CMK (cell line): Measurements from ENCODE around the gene RASGRF2.

Experiments
- DNase-seq: peaks from one replicate; pipeline ENCODE4 v3.0.0-alpha.2; 2010; ENCODE audit warnings: low read depth

Gene RASGRF2

DNA sequence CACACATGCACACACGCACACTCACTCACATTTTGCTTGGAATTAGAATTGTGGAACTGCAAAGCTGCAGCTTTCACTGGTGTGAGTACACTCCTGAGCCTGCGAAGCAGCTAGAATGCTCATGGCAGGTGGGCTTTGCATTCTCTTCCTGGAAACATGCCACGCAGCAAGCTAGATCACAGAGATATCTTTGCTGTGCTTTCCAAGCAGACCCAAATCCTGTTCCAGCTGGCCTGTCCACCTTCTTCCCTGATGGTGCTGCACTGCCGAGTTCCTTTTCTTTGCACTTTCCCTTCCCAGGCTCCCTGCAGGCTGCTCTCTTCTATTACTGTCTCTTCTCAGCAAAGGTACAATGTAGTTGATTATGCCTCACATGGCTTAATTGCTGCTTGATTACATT lies 180.3 kb downstream of the RASGRF2 start:
- DNase-seq, result no peak

DNA sequence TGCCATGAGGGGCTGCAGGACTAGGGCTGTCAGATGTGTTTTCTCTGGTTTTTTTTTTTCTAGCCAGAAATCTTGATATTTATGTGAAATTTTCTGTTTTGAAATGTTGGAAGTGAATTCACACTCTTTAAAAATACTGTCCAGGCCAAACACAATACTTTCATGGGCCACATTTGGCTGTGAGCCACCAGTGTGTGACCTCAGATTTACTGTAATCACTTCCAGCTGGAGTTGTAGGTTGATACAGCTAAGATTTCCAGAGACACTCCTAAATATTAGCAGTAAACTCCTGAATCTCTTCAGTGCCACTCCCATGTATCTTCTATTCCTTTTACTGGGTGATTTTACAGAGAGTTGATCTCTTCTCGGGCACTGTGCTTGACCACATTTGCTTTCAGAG lies 180.8 kb downstream of the RASGRF2 start:
- DNase-seq, result no peak

DNA sequence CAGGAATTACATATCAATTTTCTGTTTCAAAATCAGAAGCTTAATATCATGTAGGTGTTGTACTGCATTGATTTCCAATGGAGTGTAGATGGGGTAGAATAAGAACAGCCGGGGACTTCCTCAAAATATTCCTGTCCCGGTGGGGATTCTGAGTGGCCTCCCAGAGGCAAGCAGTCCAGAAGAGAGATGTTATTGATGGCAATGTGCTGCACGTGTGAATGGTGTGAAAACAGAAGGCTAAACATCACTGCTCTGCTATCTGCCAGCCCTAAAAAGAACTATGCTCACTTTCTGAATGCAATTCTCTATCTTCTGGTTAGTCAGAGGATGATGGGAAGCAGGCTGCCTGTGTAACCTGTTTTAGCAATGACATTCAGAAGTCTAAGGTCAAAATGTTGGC lies 181.9 kb downstream of the RASGRF2 start:
- no peak for DNase-seq

DNA sequence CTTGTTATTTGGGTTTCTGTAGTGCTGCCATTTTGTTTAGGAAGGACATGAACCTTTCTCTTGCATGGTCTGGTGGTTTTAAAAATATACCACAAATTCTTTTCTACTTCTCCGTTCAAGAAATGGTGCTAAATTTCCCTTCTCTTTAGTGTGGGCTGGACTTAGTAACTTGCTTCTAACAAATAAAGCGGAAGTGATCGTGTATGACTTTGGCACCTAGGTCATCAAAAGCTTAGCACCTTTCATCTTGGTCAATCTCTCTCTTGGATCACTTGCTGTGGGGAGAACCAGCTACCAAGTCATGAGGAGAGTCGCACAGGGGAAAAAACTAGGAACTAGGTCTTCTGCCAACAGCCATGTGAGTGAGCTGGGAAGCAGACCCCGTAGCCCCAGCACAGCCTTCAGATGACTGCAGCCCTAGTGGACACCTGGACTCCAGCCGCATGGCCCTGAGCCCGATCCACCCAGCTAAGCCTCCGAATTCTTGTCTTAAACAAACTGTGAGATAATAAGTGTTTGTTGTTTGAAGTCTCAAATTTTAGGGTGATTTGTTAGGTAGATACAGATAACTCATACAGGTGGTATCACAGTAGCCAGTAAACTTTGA lies 185.3 kb downstream of the RASGRF2 start:
- DNase-seq, result no peak

DNA sequence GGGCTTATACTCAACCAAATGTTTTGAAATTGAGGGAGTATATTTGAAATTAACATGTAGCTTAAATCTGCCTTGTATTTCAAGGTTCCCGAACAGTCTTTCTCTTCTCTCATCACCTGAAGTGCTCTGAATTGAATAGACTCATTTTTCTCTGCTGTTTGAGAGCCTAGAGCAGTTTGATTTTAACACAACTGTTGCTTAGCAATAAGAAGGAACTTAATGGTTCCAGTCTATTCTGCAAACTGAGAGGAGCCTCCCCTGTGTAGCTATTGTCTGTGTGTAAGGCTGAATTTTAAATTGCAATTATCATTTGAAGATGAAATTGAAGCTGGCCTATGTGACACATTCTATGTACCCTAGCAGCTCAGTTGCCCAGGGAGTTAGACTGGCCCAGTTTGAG lies 185.9 kb downstream of the RASGRF2 start:
- no peak for DNase-seq

DNA sequence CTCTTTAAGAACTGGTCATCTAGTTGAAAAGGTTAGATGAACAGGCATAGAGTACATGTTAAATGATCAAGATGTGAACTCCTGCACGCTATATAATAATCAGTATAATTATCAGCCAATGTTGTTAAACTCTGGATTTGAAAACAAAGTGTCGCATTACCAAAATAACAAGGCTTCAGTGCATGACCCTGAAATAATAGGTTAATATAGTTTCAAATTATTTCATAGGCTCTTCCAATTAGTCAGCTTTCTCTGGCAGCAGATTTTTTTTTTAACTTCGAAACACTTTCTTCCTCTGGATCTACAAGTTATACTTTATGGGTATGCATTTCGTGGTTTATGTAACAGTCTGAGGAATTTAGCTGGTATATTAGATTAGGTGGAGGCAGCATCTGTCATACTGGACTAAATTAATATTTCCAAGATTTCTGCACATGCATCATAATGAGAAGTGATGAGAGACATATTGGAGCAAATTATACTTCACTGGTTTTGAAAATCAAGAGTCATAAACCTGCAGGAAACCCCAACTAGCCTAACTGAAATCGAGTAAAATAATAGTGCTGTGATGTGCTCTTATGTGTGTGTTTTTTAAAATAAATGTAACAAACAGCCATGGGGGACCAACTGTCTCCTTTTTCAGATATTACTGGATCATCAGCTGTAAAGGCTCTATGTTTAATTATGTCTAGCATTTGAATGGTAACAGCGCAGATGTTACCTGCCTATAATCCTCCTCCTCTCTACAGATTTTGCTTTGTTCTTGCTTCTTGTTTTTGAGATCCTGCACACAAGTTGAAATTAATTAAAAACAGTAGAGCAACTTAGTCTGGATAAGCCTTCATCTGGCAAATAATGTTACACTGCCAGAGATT lies 187.1 kb downstream of the RASGRF2 start:
- DNase-seq, result no peak

DNA sequence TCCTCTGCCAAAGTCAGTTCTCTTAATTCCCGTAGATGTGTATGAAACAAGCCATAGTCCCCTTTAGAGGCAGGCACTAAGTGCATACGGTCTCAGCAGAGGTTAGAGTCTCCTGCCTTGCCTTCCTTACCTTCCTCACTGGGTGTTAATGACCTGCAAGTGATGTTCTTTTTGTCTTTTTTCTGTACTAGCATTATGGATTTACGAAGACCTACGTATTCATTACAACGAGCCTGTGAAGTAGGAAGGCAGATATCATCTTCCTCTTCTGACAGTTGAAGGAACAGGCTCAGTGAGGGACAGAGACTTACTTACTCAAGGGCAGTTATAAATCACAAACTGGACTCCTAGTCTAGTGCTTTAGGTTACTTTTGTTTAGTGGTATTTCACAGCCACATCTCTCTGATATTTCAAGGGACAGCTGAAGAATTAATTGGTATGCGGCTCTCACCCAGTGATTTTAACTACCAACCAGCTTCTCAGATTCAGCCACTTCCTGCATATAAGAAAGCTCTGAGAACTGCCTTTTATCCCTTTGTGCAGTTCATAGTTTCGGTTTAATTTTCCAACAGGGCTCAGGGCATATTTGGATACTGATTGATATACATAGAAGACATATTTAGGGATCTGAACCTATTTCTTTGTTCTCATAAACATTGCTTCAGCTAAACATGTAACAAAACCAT lies 187.9 kb downstream of the RASGRF2 start:
- no peak for DNase-seq

DNA sequence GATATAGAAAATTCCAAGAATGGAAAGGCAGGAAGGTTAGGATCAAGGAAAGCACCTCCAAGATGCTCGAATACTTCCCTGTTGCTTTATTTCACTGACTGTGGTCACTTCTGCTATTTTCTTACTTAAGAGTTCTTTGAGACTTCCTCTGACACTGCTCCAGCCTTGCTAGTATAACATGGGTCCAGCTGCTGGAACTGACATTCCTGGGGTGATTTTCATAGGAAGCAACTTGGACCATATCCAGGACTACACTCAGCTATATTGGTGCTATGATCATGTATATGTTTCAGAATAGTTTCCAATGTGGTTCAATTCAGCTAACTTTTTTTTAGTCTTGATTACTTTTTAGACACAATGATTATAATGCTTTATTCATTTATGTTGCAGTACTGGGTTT lies 191.4 kb downstream of the RASGRF2 start:
- DNase-seq, result no peak

DNA sequence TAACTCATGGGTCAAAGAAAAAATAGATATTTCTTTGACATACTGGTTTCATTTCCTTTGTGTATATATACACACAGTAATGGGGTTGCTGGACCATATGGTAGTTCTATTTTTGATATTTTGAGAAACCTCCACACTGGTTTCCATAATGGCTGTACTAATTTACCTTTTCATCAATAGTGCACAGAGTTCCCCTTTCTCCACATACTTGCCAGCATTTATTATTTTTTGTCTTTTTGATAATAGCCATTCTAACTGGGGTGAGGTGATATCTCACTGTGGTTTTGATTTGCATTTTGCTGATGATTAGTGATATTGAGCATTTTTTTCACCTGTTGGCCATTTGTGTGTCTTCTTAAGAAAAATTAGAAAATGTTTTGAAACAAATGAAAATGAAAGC lies 194.6 kb downstream of the RASGRF2 start:
- no peak for DNase-seq

DNA sequence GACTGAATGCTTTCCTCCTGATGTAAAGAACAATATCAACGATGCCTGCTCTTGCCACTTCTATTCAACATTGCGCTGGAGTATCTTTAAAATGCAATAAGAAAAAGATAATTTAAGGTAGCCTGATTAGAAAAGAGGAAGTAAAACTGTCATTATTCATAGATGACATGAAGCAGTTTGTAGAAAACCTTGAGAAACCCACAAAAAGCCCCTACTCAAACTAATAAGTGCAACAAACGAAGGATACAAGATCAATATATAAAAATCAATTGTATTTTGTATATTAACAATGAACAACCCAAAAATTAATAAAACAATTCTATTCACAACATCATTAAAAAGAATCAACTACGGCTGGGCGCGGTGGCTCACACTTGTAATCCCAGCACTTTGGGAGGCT lies 196.6 kb downstream of the RASGRF2 start:
- DNase-seq, result no peak

DNA sequence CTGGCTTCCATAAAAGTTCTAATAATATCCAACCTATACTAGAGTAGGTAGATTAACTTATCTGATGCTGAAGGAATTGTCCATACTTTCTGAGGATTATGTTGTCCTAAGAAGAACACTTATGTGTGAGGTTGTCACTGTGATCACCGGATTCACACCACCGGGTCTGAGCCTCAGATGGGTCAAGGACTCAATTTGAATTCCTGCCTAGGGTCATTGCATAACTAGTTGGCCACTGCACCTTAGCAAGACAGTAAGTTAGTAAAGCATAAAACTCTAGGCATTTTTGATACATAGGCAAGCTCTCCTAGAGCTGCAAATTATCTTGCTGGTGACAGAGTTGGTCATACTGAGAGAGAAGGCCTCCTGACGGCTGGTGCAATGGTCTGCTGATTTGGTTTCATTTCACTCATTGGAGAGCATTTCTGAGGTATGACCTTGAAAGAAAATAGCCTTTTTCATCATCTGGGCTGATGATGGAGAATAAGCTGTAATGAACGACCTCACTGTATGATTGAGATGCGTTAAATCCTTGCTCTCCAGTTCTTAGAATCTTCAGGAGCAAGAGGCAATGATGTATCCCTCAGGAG lies 200.9 kb downstream of the RASGRF2 start:
- DNase-seq, result no peak

DNA sequence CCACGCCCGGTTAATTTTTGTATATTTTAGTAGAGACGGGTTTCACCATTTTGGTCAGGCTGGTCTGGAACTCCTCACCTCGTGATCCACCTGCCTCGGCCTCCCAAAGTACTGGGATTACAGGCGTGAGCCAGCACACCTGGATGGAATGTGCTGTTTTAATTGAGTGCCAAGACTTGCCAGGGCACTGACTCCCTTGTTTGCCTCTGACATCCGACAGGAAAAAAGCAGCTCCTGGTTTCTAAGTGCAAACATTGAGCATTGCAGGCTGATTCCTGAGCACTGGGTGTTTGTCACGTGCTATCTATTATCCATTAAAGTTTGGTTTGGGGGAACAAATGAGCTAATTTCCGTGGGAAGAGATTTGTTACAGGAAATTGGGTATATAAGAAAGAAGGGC lies 202.3 kb downstream of the RASGRF2 start:
- DNase-seq, result no peak

DNA sequence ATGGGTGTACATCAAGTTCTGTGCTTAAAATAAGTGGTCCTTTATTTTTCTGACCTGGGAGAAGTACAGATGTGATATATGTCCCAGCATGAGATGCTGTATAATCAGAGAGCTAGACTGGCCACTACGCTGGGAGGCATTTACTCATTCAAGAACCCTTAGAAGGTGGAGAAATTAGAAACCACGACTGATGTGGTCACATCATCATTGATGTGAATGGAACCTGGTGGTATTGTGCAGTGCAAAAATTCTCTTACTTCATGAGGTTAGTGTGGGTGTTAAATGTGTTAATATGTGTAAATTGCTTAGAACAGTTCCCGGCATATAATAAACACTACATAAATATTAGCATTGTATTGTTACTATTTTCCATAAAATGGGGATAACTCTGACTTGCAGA lies 203.5 kb downstream of the RASGRF2 start:
- DNase-seq, result no peak

DNA sequence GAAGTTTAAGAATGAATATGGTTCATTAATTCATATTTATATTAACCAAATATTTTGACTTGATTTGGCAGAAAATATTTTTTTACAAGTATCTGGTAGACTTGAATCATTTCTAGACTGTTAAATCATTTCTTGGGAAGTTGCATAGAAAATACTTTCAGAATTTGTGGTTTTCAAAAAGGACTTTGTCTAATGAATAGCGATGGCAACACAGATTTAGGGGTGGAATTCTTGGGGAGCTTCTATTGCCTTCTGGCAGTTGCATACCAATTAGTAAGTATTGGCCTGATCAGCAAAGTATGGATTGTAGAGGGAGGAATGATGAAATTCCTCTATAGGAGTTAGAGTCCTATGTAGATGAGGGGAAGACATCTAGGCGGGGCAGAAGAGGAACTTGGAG lies 204.3 kb downstream of the RASGRF2 start:
- DNase-seq, result no peak

DNA sequence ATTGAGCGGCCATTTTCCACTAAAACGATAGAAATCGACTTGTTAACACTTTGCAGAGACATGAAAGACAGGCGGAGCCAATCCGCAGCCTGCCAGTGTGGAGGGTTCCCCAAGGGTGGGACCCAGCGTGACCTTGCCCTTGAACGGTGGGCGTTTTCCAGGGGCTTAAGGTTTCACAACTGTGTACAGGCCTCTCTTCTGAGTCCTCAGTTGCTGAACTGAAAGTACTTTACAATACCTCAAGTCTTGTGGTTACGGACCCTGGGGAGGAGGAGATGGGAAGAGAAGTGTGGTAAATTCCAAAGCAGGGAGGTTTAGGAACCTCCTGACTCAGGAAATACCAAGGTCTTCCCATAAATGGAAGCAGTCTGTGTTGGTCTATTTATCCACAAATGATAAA lies 204.8 kb downstream of the RASGRF2 start:
- no peak for DNase-seq

DNA sequence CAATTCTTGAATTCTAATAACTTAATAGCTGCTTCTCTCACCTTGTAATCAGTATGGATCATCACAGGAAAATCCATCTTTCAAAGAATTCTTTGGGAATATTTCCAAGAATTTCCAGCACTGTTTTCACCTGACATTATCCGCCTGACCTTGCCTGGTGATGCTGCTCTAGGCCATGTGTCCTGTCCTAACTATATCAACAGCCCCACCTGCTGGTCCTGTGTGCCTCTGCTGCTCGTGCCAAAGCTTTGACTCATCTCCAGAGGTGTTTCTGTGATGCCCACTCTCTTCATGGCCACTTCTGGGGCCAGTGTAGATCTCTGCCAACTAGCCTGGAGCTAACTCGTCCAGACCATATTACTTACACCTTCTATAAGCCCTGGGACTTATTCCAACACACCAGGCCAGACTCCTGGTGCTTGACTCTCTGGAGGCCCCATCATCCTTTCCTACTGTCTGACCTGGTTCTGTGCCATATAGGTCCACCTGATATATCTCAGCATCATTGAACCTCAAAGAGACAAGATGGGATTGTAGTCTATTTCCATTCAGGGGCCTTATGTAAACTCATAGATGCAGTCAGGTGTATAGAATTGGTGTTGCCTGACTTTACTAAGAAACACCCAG lies 205.4 kb downstream of the RASGRF2 start:
- no peak for DNase-seq

DNA sequence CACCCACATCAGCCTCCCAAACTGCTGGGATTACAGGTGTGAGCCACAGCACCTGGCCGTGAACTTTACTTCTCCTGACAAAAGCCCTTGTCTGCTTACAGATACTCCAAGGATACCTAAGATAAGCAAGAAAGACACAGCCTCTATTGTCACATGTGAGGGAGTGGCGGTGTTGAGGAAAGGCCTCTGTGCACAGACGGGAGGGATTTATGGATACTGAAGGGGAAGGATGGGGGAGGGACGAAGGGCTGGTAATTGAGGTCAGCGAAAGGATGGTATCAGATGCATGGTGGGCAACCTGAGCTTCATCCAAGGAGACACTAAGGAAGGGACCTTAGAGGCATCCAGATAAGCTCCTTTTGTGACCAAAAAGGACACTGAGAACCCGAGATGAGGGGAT lies 206.3 kb downstream of the RASGRF2 start:
- DNase-seq, result no peak

DNA sequence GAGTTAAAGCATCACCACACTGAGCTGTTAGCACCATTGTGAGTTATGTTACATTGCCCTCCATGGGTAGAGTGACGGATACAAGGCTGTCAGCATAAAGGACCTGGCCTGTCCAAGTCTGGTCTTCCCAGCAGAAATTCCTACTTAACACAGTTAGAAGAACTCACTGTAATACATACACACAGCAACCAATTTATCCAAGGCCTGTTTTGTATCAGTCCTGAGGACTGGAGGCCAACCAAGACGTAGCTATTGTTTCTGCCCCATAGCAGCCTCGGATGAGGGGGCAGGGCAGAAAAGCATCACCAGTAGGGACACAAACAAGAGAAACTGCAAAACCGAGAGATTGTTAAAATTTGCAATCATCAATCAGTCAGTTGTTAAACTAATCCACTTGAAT lies 206.9 kb downstream of the RASGRF2 start:
- no peak for DNase-seq

DNA sequence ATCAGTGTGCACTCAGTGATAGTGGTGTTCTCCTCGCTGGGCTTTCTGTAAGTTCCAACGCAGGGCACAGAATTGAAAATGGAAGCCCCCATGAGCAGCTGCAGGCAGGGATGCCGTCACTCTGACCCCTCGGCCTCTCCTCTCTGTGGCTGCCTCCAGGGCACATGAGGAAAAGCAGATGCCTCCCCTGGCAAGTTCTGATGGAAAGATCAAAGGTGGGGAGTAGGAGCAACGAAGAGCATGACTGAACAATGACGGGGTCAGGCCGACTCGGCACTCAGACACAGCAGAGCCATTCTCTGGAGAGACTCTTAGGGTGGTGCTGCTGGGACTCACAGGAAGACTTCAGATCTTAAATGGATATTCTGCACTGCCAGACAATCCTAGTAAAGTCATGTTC lies 207.4 kb downstream of the RASGRF2 start:
- no peak for DNase-seq

DNA sequence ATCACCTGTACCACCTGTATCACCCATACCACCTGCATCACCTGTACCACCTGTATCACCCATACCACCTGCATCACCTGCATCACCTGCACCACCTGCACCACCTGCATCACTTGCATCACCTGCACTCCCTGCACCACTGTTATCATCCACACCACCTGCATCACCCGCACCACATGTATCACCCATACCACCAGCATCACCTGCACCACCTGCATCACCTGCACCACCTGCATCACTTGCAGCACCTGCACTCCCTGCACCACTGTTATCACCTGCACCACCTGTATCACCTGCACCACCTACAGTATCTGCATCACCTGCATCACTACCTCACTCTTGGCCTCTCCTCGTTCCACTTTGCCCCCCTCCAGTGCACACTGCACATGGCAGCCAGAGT lies 209.8 kb downstream of the RASGRF2 start:
- no peak for DNase-seq

DNA sequence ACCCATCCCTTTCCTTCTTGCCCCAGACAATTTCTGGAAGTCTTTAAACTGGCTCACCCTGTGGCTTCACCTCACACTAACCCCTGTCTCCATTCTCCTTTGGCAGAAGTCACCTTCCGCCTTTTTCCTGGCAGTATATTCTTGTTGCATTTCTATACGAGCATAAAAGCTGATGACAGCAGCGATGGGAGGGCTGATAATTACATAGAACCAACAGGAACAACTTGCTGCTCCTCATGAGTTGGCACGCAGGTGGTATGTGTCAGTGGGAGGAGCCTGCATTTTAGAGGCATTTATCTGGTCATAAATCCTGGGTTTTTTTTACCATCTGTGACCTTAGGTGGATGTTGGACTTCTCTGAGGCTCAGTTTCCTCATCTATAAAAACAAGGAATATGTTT lies 211.6 kb downstream of the RASGRF2 start:
- no peak for DNase-seq

DNA sequence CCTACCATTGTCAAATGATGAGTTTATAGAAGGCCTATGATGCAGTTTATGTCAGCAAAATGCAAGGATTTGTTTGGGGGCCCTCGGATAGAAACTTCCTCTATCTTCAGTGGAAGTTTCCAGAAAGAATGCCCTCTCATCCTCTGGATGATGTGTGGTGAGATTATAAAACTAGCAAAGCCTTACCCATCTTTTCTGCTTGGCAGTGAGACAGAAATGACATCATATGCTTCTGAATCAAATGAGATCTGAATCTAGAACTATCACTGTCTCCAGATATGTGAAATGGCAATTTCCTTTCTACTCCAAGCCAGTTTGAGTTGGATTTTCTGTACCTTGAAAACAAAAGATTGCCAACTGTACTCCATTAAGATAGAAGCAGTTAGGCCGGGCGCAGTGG lies 212.5 kb downstream of the RASGRF2 start:
- no peak for DNase-seq
